Stimulated activated CD8-positive, alpha-beta memory T cell treated with anti-CD3 and anti-CD28 coated beads, Interleukin-15, amount 100 ng/mL, for 1 hour (primary cell): ENCODE data around the gene FAT1.
"Not testable (repeated sequence)": the region's sequence is repeated elsewhere in the genome, so short reads cannot be mapped to it uniquely, and the experiment has no call there.

Experiments used
- DNase-seq: peaks from one replicate; pipeline ENCODE4 v3.0.0-alpha.2; 2020; ENCODE audit warnings: low read depth

FAT1 gene

DNA sequence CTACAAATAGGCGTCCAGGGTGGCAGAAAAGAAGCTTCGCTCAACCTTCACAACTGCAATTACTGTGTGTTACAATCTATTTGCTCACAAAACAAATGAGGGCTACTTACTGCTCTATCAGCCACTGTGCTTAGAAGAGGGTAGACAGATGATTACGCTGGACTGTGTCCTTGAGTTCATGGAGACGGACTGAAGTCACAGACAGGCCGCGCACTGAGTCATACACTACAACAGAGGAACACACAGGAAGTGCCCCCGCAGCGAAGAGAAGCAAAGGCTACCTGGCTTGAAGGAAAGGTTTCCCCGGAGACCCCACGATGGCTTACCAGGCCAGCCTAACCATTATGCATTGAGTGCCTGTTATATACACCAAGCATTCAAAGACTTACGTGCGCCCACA, 25.6 kb downstream of the FAT1 start:
- no peak for DNase-seq

DNA sequence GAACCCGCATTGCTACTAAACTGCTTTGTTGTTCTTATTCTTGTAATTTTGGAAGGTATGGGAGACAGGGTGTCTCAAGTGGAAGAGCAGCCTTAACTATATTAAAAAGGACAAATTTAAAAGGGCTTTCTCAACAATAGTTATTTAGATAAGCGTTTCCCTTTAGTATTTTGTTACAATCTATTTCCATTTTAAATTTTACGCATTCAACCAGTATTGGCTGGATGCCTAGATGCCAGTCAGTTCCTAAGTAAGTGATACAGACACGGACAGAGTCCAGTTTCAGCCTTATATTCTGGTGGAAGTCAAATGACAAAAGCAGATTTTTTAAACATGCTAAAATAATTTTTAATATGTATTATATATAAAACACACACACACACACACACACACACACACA, 28.3 kb downstream of the FAT1 start:
- no peak for DNase-seq

DNA sequence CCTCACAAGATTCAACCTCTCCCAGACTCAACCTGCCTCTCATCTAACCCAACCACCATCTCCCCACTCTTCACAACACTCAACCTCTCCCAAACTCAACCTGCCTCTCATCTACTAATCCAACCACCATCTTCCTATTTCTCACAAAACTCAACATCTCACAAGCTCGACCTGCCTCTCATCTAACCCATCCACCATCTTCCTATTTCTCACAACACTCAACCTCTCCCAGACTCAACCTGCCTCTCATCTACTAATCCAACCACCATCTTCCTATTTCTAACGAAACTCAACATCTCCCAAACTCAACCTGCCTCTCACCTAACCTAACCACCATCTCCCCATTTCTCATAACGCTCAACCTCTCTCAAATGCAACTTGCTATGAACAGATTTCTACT, 29.8 kb downstream of the FAT1 start:
- DNase-seq: no peak

DNA sequence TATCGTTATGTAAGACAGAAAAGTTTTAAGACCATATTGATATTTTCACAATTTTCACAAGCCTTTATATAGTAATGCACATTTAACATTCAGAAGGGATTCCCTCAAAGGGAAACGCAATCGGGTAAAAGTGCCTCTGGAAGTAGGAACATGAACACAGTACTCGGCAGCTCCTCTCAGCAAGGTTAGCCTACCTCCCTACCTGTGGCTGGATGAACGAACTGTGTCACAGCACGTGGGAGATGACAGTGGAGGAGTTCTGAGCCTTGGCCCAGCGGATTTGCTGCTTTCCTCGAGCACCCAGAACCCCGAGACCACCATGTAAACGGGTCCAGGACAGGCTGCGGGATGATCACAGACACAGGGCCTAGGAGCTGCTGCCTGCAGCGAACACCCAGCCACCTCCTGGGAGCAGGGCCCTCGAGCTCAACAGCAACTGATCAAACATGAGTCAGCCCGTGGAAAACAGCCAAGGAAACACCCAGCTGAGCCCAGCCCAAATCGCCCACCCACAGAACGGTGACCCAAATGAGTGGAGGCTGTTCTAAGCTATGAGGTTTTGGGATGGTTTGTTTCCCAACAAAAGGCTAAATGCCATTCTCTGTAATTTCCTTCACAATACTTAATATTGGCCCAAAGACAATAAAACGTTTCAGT, 30.4 kb downstream of the FAT1 start:
- DNase-seq: no peak

DNA sequence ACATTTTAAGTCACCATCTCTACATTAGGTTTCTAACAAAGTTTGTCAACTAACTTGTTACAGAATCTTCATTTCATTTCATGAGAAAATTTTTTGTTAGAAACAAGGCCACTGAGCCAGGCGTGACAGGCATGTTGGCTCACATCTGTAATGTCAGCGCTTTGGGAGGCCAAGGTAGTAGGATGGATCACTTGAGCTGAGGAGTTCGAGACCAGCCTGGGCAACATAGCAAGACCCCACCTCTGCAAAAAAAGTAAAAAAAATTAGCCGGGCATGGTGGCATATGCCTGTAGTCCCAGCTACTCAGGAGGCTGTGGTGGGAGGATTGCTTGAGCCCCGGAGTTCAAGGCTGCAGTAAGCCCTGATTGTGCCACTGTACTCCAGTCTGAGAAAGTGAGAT, 32.3 kb downstream of the FAT1 start:
- DNase-seq: no peak

DNA sequence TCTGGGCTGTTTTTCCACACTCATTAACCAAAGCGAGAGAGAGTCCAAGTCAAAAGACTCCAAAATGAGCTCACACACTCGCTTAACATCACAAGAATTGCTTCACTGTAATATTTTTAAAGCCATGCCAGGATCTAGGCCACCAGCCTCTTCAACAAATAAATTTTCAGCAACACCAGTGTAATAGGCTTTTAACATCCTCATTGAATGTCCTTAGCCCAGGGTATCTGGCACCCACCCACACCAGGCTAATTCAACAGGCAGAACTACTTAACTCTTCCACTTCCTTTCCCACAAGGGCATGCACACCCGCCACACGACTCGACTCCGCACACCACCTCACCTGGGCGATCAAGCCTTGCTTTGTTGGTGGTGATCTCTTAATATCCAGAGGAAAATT, 34.2 kb downstream of the FAT1 start:
- no peak for DNase-seq

DNA sequence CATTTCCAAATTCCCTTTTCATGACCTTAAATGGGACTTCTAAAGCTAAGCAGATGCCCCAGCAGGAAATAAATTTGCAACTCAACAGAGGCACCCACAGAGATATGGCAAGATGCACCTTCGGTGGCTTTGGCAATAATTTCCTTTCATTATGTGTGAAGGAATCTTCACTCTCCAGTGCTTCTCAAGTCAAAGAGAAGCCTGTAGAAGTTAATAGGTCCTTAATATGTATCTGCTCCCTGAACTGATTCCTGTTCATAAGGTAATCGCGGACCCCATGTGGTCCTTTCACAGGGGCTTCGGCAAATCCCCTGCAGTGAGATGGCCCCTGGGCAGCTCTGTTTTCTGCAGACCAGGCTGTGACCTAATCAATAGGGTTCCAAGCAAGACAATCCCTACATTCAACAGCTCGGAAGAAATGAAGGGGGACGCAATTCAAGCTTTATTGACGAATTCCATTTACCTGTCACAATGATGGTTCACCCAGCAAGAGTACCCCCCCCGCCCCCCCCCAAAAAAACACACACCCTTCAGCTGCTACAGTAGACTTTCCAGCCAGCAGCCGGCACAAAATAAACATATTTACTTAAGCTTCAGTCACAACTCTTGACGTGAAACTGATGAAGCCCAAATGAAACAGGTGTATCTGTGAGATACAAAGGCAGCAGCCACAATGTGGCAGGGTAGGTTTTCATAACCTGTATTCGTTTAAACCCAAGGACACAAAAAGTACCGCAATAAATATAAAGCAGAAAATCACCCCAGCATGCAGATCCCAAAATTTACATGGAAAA, 35.3 kb downstream of the FAT1 start:
- DNase-seq: no peak

DNA sequence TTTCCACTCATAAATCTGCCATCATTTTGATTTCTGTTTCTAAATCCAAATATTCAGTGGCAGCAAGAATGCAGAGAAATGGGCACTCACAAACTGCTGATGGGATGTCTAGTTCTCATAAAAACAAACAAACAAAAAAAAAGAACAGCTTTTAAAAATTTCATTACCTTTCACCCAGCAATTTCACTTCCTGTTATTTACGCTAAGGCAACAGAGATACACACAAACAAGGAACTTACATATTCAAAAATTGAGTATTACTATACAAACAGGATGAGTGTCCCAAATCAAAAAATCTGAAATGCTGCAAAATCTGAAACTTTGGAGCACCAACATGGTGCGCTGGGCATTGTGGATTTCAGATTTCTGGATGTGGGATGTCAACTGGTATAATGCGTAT, 36.4 kb downstream of the FAT1 start:
- no peak for DNase-seq

DNA sequence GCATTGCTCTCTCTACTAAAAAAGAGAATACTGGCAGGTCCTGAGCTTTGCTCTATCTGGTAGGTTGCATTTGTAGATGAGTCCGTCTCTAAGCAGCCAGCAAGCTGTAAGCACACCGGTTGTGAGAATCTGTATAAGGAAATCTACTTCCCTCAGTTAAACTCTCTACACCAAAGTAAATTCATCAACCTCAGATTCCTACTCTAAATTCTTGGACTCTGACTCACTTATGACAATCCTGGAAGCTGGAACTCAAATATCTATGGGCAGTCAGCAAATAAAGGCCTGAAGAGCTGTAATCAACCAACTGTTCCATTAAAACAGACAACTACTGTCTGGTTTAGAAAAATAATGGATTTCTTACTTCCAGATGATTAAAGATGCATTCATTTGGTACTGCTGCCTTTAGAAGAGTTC, 37.9 kb downstream of the FAT1 start:
- no peak for DNase-seq

DNA sequence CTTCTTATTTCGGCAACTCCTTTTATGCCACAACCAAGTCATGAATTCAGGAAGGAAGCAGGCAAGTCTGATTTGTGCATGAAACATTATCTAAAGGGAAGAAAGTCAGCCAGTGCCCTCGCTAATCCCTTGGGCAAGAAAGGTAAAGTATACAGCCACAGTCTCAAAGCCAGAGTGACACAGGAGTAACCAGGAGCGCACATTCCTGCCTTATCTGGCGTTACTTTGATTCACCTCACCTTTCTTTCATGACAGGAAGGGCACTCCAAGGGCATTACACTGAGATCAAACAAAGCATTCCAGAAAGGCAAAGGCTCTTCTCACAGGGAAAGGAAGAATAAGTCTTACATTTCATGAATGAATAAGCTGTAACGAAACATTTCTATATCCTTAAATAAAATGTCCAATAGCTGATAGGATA, 38.8 kb downstream of the FAT1 start:
- DNase-seq: no peak

DNA sequence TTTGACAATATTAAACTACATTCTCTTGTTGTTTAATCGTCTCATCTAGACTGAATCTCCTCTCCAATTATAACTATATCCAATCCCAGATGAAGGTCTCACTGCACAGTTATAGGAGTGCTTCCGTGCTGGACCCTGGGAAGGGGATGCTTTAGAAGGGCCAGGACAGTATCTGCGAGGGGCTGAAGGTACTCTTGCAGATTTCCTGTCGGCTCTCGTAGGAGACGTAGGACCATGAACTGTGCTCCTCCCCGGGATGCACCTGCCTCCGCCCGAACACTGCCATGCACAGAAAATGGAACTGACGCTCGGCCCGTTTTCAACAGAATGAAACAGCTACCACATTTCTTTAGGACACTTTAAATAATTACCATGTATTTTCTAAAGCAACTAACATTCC, 39.4 kb downstream of the FAT1 start:
- DNase-seq: no peak

DNA sequence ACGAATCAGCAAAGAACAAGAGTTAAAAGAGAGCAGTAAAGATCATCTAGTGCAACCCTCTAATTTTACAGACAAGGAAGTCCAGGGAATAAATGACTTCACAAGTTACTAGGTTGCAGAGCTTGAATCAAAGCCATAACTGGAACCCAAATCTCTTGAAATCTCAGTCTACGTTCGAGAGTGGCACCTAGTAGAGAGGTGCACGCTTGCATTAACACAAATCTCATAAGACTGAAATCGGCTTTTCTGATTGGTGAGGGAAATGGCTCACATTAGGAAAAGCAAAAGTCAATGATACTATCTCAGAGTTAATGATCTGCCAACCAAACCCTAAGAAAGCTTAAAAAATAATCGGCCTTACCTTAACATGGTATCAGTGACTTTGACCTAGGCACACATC, 43.0 kb downstream of the FAT1 start:
- DNase-seq: no peak

DNA sequence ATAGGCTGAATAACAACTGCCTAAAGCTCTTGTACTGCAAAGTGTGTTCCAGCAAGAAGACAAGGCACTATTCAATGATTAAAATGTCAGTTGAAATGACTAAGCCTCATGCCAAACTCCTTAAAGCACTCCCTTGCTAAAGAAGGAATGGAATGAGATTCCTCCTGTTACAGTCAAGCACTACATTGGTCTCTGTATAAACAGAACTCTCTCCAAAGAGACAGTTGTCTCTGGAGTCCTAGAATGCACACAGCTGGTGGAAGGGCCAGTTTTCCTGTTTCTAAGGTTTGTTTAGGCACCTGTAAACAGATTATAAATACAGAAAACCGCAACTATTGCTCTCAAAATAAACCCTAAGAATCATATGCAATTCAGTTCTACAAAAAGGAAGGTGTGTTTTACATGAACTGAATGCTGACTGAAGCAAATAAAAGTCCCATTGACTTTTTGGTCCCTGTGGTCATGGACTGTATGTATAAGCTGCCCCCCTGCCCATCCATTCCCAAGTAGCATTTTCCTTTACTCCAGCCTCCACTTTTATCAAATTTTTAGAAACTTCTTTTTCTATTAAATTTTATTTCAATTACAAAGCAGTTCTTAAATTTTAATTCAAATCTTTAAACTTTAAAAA, 47.0 kb downstream of the FAT1 start:
- no peak for DNase-seq

DNA sequence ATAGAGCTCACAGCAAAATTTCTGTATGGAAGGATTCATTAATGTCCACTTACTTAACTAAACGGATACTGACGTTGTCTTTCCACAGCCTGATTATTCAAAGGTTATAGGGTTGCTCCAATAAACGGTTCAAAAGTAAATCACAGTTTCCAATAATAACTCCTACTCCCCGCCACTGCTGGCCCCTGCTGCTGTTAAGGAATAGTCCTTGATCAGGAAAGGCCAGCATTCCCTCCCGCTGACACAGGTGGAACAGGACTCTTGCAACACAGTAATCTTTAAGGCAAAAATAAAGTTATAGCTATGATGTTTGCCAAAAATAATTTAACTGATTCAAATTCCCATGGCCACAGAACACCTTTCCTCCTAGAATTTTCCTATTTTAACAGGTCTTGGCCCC, 53.9 kb downstream of the FAT1 start:
- DNase-seq: no peak

DNA sequence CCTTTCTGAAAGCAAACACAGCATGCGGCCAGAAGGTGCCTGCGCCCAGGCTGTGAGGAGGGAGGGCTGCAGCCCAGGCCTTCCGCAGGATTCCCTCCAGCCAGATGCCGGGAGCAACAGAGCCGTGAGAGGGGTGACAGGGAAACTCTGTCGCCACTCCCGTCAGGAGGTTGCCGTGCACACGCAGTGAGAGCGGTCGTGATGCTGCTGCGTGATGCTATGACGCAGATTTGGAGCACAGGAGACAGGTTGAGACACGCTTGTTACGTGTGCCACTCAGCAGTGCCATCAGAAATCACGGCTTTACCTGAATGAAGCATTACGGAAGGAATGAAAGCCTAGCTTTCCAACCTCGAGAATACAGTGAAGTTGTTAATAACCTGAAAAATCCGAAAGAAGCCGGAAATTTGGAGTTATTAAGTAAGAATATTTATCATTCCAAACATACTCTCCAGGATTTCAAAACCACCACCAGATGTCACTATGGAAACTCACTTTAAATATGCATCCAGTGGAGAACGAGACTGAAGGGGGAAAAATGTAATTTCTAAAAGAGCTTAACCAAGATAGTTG, 54.4 kb downstream of the FAT1 start:
- no peak for DNase-seq

DNA sequence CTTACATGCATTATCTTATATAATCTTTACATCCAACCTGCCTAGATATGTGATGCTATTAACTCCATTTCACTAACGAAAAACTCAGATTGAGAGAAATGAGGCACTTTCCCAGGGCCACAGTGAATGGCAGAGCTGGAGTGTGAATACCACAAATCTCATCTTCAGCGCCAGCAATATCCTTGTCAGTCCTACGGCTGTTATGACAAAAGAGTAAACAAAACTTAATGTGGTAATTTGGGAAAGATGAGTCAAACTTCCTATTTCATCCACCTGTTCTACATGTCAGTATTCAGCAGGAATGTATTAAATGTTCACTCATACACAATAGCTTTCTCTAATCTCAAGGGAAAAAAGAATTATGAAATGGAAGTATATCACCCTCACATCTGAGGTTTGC, 56.9 kb downstream of the FAT1 start:
- DNase-seq: no peak

DNA sequence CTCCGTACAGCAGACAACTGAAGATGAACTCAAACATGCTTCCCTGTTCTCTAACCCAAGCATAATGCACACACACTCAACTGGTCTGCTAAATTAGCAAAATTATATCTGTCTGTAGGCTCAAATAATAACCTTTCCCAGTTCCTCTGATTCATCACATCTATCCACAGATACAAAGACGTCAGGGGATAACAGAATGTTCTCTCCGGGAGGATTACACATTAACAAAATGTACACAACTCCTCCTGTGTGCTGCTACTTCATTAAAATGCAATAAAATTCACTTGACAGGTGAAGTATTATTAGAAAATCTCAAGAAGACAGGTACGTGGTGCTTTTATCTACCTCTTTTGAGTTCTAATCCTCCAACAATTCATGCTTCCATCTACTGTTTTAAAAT, 57.4 kb downstream of the FAT1 start:
- DNase-seq: no peak

DNA sequence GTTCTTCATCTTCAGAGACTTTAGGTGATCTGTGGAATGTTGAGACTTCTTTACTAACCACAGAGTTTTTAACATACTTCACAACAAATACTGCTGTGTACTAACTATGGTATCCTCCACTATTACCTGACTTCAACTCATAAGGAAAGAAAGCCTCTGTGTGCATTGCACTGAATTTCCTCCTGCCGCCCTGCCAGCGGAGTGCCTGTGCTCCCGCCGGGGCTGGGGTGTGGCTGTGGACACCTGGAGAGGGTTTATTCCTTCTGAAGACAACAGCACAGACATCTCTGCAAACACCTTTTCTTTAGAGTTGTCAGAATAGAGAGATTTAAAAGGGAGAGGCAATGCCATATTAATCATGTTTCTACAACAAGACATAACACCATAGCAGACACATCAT, 63.3 kb downstream of the FAT1 start:
- DNase-seq: no peak

DNA sequence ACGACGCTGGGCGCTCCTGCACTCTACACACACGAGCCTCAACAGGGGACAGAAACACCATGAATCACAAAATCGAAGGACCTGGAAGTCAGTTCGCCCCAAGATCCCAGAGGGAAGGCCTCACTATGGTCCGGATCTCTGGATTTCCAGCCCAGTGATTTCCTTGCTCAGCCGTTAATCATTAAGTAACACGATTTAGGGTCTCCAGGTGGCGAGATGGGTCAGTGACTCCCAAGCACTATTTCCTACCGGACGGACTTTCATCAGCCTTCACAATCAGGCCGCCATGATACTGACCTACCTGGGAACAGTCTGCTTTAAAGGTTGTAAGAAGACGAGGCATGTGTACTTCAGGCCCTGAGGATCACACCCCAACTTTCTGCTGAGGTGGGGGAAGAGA, 63.7 kb downstream of the FAT1 start:
- DNase-seq: no peak

DNA sequence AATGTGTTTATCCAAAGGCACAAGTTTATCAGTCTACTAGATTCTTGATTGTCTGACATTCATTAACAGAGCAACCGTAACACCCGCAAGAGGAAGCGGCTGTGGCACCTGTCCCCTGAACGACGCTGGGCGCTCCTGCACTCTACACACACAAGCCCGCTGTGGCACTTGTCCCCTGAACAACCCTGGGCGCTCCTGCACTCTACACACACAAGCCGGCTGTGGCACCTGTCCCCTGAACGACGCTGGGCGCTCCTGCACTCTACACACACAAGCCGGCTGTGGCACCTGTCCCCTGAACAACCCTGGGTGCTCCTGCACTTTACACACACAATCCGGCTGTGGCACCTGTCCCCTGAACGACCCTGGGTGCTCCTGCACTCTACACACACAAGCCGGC, 64.2 kb downstream of the FAT1 start:
- DNase-seq: not testable (repeated sequence)

DNA sequence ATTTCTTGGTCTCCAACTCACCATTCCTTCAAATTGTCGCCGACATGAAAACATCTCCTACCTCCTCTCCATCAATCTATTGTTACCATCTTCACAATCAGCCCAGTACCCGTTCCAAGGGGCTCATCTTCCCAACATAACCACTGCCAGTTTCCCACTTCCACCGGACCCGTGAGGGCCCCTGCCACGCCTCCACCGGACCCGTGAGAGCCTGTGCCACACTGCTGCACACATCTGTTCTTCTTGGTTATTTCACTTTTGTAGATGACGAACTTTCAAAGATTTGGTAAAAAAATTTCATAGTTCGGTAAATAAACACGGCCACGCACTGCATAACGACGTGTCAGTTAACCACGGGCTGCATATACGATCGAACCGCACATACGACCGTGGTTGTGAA, 65.0 kb downstream of the FAT1 start:
- no peak for DNase-seq

DNA sequence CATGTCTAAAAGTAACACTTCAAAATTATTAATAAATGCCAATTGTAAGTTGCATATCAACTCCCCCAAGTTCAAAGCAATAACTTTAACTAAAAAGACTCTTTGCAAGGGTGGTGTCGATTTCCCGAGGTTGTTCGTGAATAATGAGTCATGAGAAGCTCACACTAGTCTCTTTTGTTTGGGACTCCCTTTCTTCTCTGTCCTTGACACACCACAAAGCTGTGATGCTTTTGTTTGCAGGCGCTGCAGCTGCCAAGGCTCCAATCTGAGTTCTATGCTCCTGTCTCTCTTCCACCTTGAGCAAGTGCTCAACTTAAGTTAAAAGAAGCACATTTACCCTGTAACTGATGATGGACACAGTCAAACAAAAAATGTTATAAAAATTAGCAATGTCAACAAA, 65.9 kb downstream of the FAT1 start:
- no peak for DNase-seq

DNA sequence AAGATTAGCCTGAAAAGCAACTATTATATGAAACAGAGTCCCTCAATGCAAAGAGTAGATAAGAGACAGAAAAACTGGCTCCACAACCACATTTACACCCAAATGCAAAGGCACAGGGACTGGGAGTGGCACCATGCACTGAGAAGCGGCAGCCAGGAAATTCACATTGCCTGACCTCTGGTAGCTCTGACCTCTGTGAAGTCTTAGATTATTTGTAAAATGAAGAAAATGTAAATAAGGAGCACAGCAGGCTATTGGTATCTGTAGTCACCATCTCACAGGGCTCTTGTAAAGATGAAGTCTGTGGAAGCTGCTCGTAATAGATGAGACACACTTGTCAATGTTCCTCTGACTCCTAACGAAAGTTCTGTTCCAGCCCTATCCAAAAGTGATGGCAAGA, 69.7 kb downstream of the FAT1 start:
- no peak for DNase-seq
